ENCODE data around the gene POLD1. TPM values are rescaled to one million over a fixed set of nuclear protein-coding genes. Genes with fewer than 3 reads are reported as not detected.

Gene POLD1
- total RNA-seq, 1 donor from 2014 or later: 54.4 TPM

GRCh38 chr19:50402544-50403301 is 18.6 kb downstream of the POLD1 start:
- no peaks in the 10 kb centered on the region for H3K9me3 Mint-ChIP-seq (ENCODE audit: unreplicated experiment)
- DNase-seq (ENCODE audit: low spot score): no peak
- H3K4me3 Mint-ChIP-seq (ENCODE audit: unreplicated experiment): no peak overlapping the region
- peaks cover 7% of the 10 kb centered on the region for H3K27me3 Mint-ChIP-seq (ENCODE audit: unreplicated experiment)
- H3K4me1 Mint-ChIP-seq (ENCODE audit: unreplicated experiment): no peaks in the 10 kb centered on the region
- TF ChIP-seq CTCF (IDR thresholded peaks at IDR 0.05; ENCODE audit: unreplicated experiment): no peak
- H3K36me3 Mint-ChIP-seq (ENCODE audit: low read depth, unreplicated experiment): peaks cover 19% of the 10 kb centered on the region
- H3K27ac Mint-ChIP-seq (ENCODE audit: unreplicated experiment): no peak overlapping the region

GRCh38 chr19:50406156-50406820 is 22.1 kb downstream of the POLD1 start:
- Mint-ChIP-seq H3K36me3 (ENCODE audit: low read depth, unreplicated experiment) (peaks cover 17% of the 10 kb centered on the region), H3K4me1 (ENCODE audit: unreplicated experiment) (no peaks in the 10 kb centered on the region), H3K27me3 (ENCODE audit: unreplicated experiment) (peaks cover 4% of the 10 kb centered on the region), H3K9me3 (ENCODE audit: unreplicated experiment) (no peaks in the 10 kb centered on the region), H3K27ac (ENCODE audit: unreplicated experiment) (no peak overlapping the region), H3K4me3 (ENCODE audit: unreplicated experiment) (no peak overlapping the region)
- no peak for DNase-seq (ENCODE audit: low spot score)
- TF ChIP-seq CTCF (IDR thresholded peaks at IDR 0.05; ENCODE audit: unreplicated experiment): no peak

GRCh38 chr19:50406829-50407228 is 22.7 kb downstream of the POLD1 start:
- Mint-ChIP-seq H3K27me3 (ENCODE audit: unreplicated experiment) (peaks cover 3% of the 10 kb centered on the region), H3K4me3 (ENCODE audit: unreplicated experiment) (no peak overlapping the region), H3K27ac (ENCODE audit: unreplicated experiment) (no peak overlapping the region), H3K9me3 (ENCODE audit: unreplicated experiment) (no peaks in the 10 kb centered on the region), H3K4me1 (ENCODE audit: unreplicated experiment) (no peaks in the 10 kb centered on the region), H3K36me3 (ENCODE audit: low read depth, unreplicated experiment) (peaks cover 17% of the 10 kb centered on the region)
- TF ChIP-seq CTCF (IDR thresholded peaks at IDR 0.05; ENCODE audit: unreplicated experiment): no peak
- no peak for DNase-seq (ENCODE audit: low spot score)

GRCh38 chr19:50409347-50409746 is 25.2 kb downstream of the POLD1 start:
- no peak for DNase-seq (ENCODE audit: low spot score)
- H3K27ac Mint-ChIP-seq (ENCODE audit: unreplicated experiment): no peak overlapping the region
- H3K27me3 Mint-ChIP-seq (ENCODE audit: unreplicated experiment): peaks cover 5% of the 10 kb centered on the region
- H3K4me1 Mint-ChIP-seq (ENCODE audit: unreplicated experiment): no peaks in the 10 kb centered on the region
- H3K9me3 Mint-ChIP-seq (ENCODE audit: unreplicated experiment): no peaks in the 10 kb centered on the region
- H3K4me3 Mint-ChIP-seq (ENCODE audit: unreplicated experiment): no peak overlapping the region
- no peak for TF ChIP-seq CTCF (IDR thresholded peaks at IDR 0.05; ENCODE audit: unreplicated experiment)
- H3K36me3 Mint-ChIP-seq (ENCODE audit: low read depth, unreplicated experiment): peaks cover 21% of the 10 kb centered on the region

GRCh38 chr19:50410109-50410508 is 26.0 kb downstream of the POLD1 start:
- TF ChIP-seq CTCF (IDR thresholded peaks at IDR 0.05; ENCODE audit: unreplicated experiment): no peak
- H3K9me3 Mint-ChIP-seq (ENCODE audit: unreplicated experiment): no peaks in the 10 kb centered on the region
- H3K4me1 Mint-ChIP-seq (ENCODE audit: unreplicated experiment): no peaks in the 10 kb centered on the region
- H3K4me3 Mint-ChIP-seq (ENCODE audit: unreplicated experiment): no peak overlapping the region
- no peak for DNase-seq (ENCODE audit: low spot score)
- H3K36me3 Mint-ChIP-seq (ENCODE audit: low read depth, unreplicated experiment): peaks cover 23% of the 10 kb centered on the region
- H3K27me3 Mint-ChIP-seq (ENCODE audit: unreplicated experiment): peaks cover 5% of the 10 kb centered on the region
- no peak overlapping the region for H3K27ac Mint-ChIP-seq (ENCODE audit: unreplicated experiment)
